D721Med (cell line): Measurements from ENCODE around the gene SGCE.

Source experiments
- DNase-seq: peaks from one replicate; pipeline ENCODE4 v3.0.0; 2011; ENCODE audit warnings: low spot score; ENCODE audit not compliant: insufficient read length
- FAIRE-seq: peaks from 2 replicates; lab custom pipeline; 2011; peaks lifted over from hg19 to GRCh38; lab: Jason Lieb, UNC
- TF ChIP-seq, protein P1 (sequence below): IDR thresholded peaks from 2 replicates; pipeline ENCODE4 v1.5.1; 2012; ENCODE audit warnings: mild to moderate bottlenecking, control low read depth; ENCODE audit not compliant: insufficient read depth; ENCODE audit errors: missing control alignments

The SGCE gene

DNA sequence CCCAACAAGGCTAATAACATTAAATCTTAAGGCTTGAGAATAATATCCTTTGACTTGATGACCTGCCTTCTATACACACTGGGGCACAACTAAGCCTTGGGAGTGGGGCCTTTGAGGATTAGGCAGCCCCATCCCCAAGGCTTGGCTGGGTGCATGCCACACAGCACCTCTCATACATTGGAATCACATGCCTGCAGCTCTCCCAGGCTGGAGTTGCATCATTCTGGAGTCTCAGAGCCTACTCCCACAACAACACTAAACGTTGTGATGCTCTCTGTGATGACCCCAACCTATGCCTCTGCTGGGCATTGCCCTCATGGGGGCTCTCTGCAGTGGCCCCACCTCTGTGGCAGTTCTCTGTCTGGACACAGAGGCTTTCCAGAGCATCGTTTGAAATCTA lies 31.9 kb upstream of the SGCE start:
- FAIRE-seq (no peak), DNase-seq (no peak)
- TF ChIP-seq, protein P1, sequence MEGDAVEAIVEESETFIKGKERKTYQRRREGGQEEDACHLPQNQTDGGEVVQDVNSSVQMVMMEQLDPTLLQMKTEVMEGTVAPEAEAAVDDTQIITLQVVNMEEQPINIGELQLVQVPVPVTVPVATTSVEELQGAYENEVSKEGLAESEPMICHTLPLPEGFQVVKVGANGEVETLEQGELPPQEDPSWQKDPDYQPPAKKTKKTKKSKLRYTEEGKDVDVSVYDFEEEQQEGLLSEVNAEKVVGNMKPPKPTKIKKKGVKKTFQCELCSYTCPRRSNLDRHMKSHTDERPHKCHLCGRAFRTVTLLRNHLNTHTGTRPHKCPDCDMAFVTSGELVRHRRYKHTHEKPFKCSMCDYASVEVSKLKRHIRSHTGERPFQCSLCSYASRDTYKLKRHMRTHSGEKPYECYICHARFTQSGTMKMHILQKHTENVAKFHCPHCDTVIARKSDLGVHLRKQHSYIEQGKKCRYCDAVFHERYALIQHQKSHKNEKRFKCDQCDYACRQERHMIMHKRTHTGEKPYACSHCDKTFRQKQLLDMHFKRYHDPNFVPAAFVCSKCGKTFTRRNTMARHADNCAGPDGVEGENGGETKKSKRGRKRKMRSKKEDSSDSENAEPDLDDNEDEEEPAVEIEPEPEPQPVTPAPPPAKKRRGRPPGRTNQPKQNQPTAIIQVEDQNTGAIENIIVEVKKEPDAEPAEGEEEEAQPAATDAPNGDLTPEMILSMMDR, result no peak

DNA sequence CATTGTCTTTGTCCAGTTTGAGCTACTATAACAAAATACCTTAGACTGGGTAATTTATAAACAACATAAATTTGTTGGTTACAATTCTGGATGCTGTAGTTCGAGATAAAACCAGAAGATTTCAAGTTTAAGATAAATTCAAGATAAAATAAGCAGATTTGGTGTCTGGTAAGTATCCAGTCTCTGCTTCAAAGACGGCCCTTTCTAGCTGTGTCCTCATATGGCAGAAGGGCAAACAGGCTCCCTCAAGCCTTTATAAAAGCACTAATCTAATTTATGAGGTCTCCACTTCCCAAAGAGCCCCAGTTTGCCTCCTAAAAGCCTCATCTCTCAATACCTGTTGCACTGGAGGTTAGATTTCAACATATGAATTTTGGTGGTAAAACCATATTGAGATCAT lies 31.1 kb upstream of the SGCE start:
- FAIRE-seq, result no peak
- TF ChIP-seq, protein P1, result no peak

DNA sequence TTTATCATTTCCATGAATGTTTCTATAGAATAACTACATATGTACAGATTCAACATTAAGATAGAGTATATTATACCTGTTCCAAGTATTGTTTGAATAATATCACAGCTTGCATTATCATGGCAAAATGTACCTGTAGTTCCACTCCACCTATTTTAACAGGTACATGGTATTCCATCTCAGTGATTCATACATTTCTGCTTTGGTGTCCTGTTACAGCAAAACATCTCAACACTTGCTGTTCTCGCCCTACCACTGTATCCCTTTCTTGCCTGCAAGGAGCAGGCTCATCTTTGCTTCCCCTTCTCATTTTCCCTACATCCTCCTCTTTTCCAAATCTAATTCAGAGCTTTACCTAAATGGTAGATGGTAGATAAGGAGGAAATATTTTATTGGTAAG lies 27.1 kb upstream of the SGCE start:
- no peak for FAIRE-seq

More for the DNA sequence above, 31.1 kb upstream of the SGCE start:
- DNase-seq, result no peak

DNA sequence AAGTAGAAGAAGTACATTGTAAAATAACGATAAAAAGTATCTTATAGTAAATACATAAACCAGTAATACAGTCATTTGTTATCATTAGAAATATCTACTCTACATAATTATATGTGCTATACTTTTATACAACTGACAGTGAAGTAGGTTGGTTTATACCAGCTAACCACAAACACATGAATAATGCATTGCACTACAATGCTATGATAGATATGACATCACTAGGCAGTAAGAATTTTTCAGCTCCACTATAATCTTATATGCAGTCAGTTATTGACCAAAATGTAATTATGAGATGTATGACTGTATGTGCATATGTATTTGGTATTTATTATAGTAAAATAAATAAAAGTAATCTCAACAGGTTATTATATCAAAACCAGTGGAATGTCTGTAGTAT lies 23.4 kb upstream of the SGCE start:
- no peak for FAIRE-seq
- TF ChIP-seq, protein P1, result no peak
- DNase-seq, result no peak

More for the DNA sequence above, 27.1 kb upstream of the SGCE start:
- TF ChIP-seq, protein P1, result no peak
- DNase-seq, result no peak

DNA sequence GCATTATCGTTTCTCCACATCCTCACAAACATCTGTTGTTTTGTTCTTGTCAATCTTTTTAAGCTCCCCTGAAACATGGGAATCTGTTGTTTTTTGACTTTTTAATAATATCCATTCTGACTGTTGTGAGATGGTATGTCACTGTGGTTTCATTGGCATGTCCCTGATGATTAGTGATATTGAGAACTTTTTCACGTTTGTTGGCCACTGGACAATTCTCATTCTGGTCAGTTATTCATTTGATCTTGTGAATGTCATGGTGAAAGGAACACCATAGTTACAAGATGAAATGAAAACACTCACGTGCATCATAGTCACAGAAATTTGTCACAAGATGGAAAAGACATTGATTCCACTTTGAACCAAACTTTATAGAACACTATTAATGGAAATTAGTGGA lies 20.5 kb upstream of the SGCE start:
- TF ChIP-seq, protein P1, result no peak
- DNase-seq (no peak), FAIRE-seq (no peak)

DNA sequence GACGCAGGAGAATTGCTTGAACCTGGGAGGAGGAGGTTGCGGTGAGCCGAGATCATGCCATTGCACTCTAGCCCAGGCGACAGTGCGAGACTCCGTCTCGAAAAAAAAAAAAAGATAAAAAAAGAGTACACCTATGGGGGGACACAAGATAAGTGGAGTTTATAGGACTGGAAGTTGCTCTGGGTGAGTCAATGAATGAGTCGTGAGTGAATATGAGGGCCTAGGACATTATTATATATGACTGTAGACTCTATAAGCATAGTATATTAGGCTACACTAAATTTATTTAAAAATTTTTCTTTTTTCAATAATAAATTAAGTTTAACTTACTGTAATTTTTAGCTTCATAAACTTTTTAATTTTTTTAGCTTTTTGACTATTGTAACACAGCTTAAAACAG lies 19.4 kb upstream of the SGCE start:
- DNase-seq (no peak), FAIRE-seq (no peak)
- TF ChIP-seq, protein P1, result no peak

DNA sequence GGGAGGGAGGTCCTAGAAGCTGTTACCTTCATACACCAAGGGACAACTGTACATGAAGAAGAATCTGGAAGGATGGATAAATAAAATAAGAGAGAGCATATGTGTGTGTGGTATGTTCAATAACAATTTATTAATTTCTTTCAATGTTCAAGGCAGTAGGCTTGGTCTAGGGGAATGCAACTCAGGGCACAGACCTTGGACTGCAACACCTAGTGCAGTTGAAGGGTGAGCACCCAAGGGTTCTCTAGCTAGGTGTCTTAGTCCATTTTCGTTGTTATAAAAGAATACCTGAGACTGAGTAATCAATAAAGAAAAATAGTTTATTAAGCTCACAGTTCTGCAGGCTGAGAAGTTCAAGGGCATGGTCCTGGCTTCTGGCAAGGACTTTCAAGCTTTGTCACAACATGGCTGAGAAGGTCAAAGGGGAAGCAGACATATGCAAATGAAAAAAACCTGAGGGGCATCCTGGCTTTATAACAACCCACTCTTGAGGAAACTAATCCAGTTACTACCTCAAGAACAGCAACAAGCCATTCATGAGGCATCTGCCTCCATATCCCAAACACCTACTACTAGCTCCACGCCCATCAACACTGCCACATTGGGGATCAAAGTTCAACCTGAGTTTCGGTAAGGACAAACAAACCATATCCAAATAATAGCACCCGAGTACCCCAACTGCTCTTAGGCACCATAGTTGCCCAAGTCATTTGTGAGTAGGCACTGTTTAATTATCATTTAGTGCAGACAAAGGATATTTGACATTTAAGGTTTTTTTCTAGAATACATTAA lies 15.7 kb upstream of the SGCE start:
- FAIRE-seq (no peak), DNase-seq (no peak)
- TF ChIP-seq, protein P1, result no peak
